Measurements from ENCODE around the gene APOB. TPM values are rescaled to one million over a fixed set of nuclear protein-coding genes. Genes with fewer than 3 reads are reported as not detected.

APOB gene
- total and polyA plus RNA-seq, 10 of the 15 experiments (the other 5 are each of a cell fraction or from before 2014, with no cell fraction given): 1.4 TPM; not detected in 9

DNA sequence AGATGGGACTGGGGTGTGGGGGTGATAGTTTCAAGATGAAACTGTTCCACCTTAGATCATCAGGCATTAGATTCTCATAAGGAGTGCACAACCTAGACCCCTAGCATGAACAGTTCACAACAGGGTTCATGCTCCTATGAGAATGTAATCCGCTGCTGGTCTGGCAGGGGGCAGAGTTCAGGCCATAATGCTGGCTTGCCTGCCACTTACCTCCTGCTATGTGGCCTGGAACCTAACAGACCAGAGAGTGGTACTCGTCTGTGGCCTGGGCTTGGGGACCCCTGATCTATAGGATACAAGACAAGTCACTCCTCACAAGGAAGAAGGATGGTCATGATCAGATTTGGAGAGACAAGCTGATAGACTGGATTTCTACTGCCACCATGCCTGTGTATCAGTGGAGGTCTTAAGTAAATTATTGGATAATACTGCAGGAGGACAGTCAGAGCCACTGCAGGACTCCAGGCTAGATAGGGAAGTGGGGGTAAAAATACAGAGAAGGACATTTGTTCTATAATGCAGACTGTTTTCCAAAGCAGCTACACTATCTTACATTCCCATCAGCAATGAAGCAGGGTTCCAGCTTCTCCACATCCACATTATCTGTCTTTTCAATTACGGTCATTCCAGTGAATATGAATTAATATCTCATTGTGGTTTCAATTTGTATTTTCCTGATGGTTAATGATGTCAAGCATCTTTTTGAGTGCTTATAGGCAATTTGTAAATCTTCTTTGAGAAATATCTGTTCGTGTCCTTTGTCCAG, 28.8 kb upstream of the APOB start:
- Histone ChIP-seq H3K27ac (ENCODE audit: control insufficient read depth, insufficient read depth) (no peak overlapping the region), H3K27me3 (replicated peaks in 1 of 2; ENCODE audit: control insufficient read depth in 2 of 2, insufficient read depth in 2 of 2, low read length in 1 of 2) (no peaks in the 10 kb centered on the region), H3K79me2 (ENCODE audit: control insufficient read depth, insufficient read depth, low read length) (no peaks in the 10 kb centered on the region), H3K4me2 (ENCODE audit: control insufficient read depth, insufficient read depth) (no peak overlapping the region), H2AFZ (ENCODE audit: control insufficient read depth, low read depth, low read length) (no peak overlapping the region), H3K4me1 (ENCODE audit: control insufficient read depth, insufficient read depth, low read length) (no peaks in the 10 kb centered on the region), H3K9ac (ENCODE audit: control insufficient read depth, insufficient read depth, low read length) (no peak overlapping the region), H3K4me3 (no peak overlapping the region), H3K9me3 (replicated peaks; ENCODE audit: control insufficient read depth, insufficient read depth, low read length) (no peaks in the 10 kb centered on the region), H3K36me3 (ENCODE audit: control insufficient read depth in 2 of 2, insufficient read depth in 2 of 2, low read length in 1 of 2) (no peaks in the 10 kb centered on the region), H4K20me1 (ENCODE audit: control insufficient read depth, insufficient read depth) (no peaks in the 10 kb centered on the region)
- FAIRE-seq (no peak), DNase-seq (ENCODE audit: low read depth, low spot score) (no peak), ATAC-seq (no peak)
- ChIA-PET CTCF (interaction anchor here (0.7 kb wide), 1 partner anchor 421 kb away, joined by 3 read pairs; no protein-coding TSS in a partner anchor), SMC1A (ENCODE audit: uncharacterized antibody, unreplicated experiment) (no interaction called here), POLR2A (no interaction called here), RAD21 (ENCODE audit: unreplicated experiment) (no interaction called here)
- TF ChIP-seq SMAD5 (IDR thresholded peaks at IDR 0.05; ENCODE audit: low read depth) (no peak), MXI1 (IDR thresholded peaks at IDR 0.05; ENCODE audit: low read depth, low read length) (no peak), ASH2L (IDR thresholded peaks at IDR 0.05; ENCODE audit: borderline replicate concordance, low read depth) (no peak), PKNOX1 (IDR thresholded peaks at IDR 0.05) (no peak), MTA2 (IDR thresholded peaks at IDR 0.05; ENCODE audit: low read depth) (no peak), RAD21 (IDR thresholded peaks at IDR 0.05; ENCODE audit: insufficient read depth, low read depth, low read length) (no peak), FOXK2 (IDR thresholded peaks at IDR 0.05) (no peak), TCF3 (IDR thresholded peaks at IDR 0.05; ENCODE audit: borderline replicate concordance, insufficient read depth, low read depth, low read length) (no peak), ZNF207 (IDR thresholded peaks at IDR 0.05; ENCODE audit: borderline replicate concordance) (no peak), MYB (IDR thresholded peaks at IDR 0.05; ENCODE audit: borderline replicate concordance, low read depth, low read length) (no peak), LARP7 (IDR thresholded peaks at IDR 0.05) (no peak), POLR2AphosphoS5 (IDR thresholded peaks at IDR 0.05; ENCODE audit: low read length) (no peak), ATF7 (IDR thresholded peaks at IDR 0.05; ENCODE audit: low read depth) (no peak), TARDBP (IDR thresholded peaks at IDR 0.05; ENCODE audit: borderline replicate concordance) (no peak)
- TF ChIP-seq, protein P1, sequence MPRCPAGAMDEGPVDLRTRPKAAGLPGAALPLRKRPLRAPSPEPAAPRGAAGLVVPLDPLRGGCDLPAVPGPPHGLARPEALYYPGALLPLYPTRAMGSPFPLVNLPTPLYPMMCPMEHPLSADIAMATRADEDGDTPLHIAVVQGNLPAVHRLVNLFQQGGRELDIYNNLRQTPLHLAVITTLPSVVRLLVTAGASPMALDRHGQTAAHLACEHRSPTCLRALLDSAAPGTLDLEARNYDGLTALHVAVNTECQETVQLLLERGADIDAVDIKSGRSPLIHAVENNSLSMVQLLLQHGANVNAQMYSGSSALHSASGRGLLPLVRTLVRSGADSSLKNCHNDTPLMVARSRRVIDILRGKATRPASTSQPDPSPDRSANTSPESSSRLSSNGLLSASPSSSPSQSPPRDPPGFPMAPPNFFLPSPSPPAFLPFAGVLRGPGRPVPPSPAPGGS (IDR thresholded peaks at IDR 0.05; ENCODE audit: borderline replicate concordance, insufficient read depth, low read depth, low read length, poor library complexity, severe bottlenecking): no peak
- intact Hi-C loops (cut with micrococcal nuclease; ENCODE audit: unreplicated experiment) (no loop called here), in situ Hi-C loops (cut with MboI) (no loop called here)
- BruUV-seq (replicated peaks): no TSS peak
- 22% methylated on average over 4 of the region's 4 CpGs for WGBS (ENCODE audit: insufficient coverage, insufficient replicate concordance, low lambda C conversion rate, missing lambda C conversion rate)
